ENCODE data around the gene IPO11.

IPO11 gene

GRCh38 chr5:62572918-62573514 lies 160.5 kb downstream of the IPO11 start (continued):
- no peak for TF ChIP-seq PATZ1 (CRISPR knock-in tag; IDR thresholded peaks at IDR 0.05; ENCODE audit: borderline replicate concordance)
- no peak for TF ChIP-seq GLIS3 (CRISPR knock-in tag; IDR thresholded peaks at IDR 0.05)

- ATAC-seq: no peak
Measured at GRCh38 chr5:62574599-62574998, 162.0 kb downstream of the IPO11 start.

GRCh38 chr5:62575066-62575465 lies 162.5 kb downstream of the IPO11 start:
- no peak for TF ChIP-seq POU6F1 (CRISPR knock-in tag; IDR thresholded peaks at IDR 0.05; ENCODE audit: borderline replicate concordance, low read depth)
- ATAC-seq: no peak

More at GRCh38 chr5:62574599-62574998, 162.0 kb downstream of the IPO11 start:
- TF ChIP-seq PATZ1 (CRISPR knock-in tag; IDR thresholded peaks at IDR 0.05; ENCODE audit: borderline replicate concordance): no peak
- no peak for TF ChIP-seq TCF4 (CRISPR knock-in tag; IDR thresholded peaks at IDR 0.05; ENCODE audit: borderline replicate concordance)
- TF ChIP-seq ZFP3 (CRISPR knock-in tag; IDR thresholded peaks at IDR 0.05): no peak

- no peak for ATAC-seq
- TF ChIP-seq RARB (CRISPR knock-in tag; IDR thresholded peaks at IDR 0.05) (no peak), CREB5 (CRISPR knock-in tag; IDR thresholded peaks at IDR 0.05; ENCODE audit: low read depth) (no peak), ISL1 (CRISPR knock-in tag; IDR thresholded peaks at IDR 0.05) (no peak), ZNF8 (CRISPR knock-in tag; IDR thresholded peaks at IDR 0.05) (no peak), SNAI2 (CRISPR knock-in tag; IDR thresholded peaks at IDR 0.05) (no peak), GLIS3 (CRISPR knock-in tag; IDR thresholded peaks at IDR 0.05) (no peak), TSHZ2 (CRISPR knock-in tag; IDR thresholded peaks at IDR 0.05) (no peak), PPARA (CRISPR knock-in tag; IDR thresholded peaks at IDR 0.05; ENCODE audit: borderline replicate concordance) (no peak), OSR1 (CRISPR knock-in tag; IDR thresholded peaks at IDR 0.05) (no peak), ZNF70 (CRISPR knock-in tag; IDR thresholded peaks at IDR 0.05) (no peak), ZNF565 (CRISPR knock-in tag; conservative IDR thresholded peaks at IDR 0.05; ENCODE audit: low read depth) (no peak), CSDC2 (CRISPR knock-in tag; IDR thresholded peaks at IDR 0.05) (no peak), BACH2 (CRISPR knock-in tag; IDR thresholded peaks at IDR 0.05; ENCODE audit: borderline replicate concordance) (no peak), TCF4 (CRISPR knock-in tag; IDR thresholded peaks at IDR 0.05; ENCODE audit: borderline replicate concordance) (no peak), ZC3H10 (CRISPR knock-in tag; IDR thresholded peaks at IDR 0.05) (no peak), ZFP30 (CRISPR knock-in tag; IDR thresholded peaks at IDR 0.05) (no peak)
Measured at GRCh38 chr5:62575489-62575888, 162.9 kb downstream of the IPO11 start.
